PFSK-1 (cell line): ENCODE data around the gene LIPE.

ENCODE experiments used
- FOXP2 ChIP-seq: optimal IDR thresholded peaks from 2 replicates; pipeline ENCODE3; 2011; ENCODE audit warnings: borderline replicate concordance, control low read depth, inconsistent platforms; ENCODE audit not compliant: insufficient read depth; ENCODE audit errors: extremely low read length, extremely low read depth
- POLR2AphosphoS5 ChIP-seq: IDR thresholded peaks from 2 replicates; pipeline ENCODE4 v1.6.1; 2012; ENCODE audit warnings: low read depth, mild to moderate bottlenecking, control low read depth, low read length, moderate library complexity
- REST ChIP-seq, 2 experiments: IDR thresholded peaks; 2 replicates each; pipeline versions ENCODE4 v1.6.1 to v1.8.0; 2011 to 2012; ENCODE audit warnings: low read depth in 2 of 2, low read length in 2 of 2, control low read depth in 1 of 2, inconsistent platforms in 1 of 2, mild to moderate bottlenecking in 1 of 2, moderate library complexity in 1 of 2; ENCODE audit not compliant: insufficient read depth in 1 of 2
- SIN3A ChIP-seq: IDR thresholded peaks from 2 replicates; pipeline ENCODE4 v1.6.1; 2012; ENCODE audit warnings: mild to moderate bottlenecking, low read length, moderate library complexity, borderline replicate concordance; ENCODE audit not compliant: insufficient read depth

- TF ChIP-seq REST (IDR thresholded peaks at IDR 0.05; ENCODE audit: insufficient read depth in 1 of 2, low read depth in 2 of 2, low read length in 2 of 2) (no peak), POLR2AphosphoS5 (no peak), FOXP2 (no peak), SIN3A (no peak)
These were observed 3.5 kb downstream of the LIPE start for GRCh38 chr19:42423462-42424344.
